HG03342 (cell line): ENCODE data around the gene CHRM2.

Source experiments
- ATAC-seq: cut with Tn5 transposase; IDR thresholded peaks from one replicate; pipeline ENCODE4 v1.9.1; 2021; ENCODE audit warnings: mild to moderate bottlenecking, moderate library complexity; ENCODE audit not compliant: unreplicated experiment

Gene CHRM2

DNA sequence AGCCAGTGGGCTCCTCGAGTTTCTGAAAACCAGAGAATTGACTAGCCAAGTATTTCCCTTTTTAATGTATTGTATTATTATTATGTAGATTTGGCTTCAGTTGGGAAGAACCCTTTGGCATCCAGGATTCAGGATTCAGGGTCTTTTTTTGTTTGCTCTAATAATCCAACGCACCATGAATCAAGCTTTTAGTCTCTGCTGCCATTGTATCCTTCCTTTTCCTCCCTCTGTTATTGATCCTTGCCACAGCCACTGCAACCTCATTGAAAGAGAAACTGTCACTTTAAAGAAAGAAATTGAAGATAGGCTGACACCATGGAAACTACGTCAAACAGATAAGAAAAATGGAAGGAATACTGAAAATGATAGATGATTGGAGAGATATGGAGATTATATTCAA, 150.0 kb downstream of the CHRM2 start:
- ATAC-seq, result no peak

DNA sequence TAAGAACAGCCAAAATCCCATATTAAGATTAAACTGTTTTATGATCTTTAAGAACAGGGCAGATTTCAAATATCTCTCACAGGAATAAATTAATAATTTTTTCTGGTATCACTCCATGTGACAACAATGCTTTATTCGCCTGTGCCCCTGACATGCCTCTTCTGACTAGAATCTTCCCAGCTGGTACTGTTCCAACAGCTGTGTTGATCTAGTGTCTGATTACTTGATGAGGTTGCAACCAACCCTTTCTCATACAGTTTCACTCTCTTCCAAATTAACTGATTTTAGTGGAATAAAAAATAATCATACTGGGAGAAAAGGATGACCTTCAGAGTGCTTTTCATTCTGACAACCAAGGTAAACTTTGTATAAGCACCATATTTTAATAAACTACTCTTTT, 151.9 kb downstream of the CHRM2 start:
- no peak for ATAC-seq

DNA sequence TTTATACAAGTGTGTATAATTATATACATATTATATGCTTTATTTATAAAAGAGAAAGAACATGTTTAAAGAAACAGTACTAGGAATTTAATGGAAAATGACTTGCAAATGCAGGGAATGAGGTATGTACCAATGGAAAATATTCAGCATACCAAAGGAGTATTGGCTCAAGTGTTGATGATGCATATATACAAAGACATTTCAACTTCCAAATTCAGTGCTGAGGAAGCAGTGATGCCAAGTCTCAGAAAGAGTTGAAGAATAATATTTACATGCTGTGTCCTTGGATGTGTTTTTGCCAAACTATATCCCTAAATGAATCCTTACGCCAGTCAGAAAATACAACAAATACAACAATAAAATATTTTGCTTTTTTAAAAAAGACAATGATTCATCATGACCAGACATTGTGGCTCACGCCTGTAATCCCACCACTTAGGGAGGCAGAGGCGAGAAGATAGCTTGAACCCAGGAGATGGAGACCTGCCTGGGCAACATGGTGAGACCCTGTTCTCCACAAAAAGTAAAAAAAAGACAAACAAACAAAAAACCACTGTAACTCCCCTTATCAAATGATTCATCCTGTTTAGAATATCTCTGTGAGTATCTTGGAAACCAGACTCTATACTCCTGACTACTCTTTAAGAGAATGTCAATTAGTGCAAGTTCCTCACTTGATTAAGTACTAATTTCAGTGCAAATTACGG, 157.2 kb downstream of the CHRM2 start:
- ATAC-seq, result no peak

DNA sequence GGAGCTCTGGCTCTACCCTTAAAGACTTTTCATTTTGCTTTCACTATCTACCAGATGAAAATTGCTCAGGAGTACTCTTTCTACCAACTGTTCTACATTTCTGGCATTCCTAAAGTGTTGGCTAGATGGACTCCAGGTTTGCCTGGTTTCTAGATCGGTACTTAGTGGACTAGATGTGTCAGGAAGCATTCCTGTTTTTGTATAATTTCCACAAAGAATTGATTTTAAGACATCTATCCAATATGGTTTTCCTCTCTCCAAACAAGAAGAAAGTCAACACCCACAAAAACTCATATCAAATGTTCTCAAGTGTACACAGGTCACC, 157.7 kb downstream of the CHRM2 start:
- ATAC-seq, result no peak

DNA sequence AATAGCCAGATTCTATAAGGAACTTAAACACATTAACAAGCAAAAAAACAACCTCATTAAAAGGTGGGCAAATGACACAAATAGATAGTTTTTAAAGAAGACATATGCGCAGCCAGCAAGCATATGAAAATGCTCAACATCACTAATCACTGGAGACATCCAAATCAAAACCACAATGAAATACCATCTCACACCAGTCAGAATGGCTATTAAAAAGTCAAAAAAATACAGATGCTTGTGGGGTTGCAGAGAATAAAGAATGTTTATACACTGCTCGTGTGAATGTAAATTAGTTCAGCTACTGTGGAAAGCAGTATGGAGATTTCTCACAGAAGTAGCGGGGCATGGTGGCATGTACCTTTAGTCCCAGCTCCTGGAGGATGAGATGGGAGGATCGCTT, 164.0 kb downstream of the CHRM2 start:
- ATAC-seq, result no peak

DNA sequence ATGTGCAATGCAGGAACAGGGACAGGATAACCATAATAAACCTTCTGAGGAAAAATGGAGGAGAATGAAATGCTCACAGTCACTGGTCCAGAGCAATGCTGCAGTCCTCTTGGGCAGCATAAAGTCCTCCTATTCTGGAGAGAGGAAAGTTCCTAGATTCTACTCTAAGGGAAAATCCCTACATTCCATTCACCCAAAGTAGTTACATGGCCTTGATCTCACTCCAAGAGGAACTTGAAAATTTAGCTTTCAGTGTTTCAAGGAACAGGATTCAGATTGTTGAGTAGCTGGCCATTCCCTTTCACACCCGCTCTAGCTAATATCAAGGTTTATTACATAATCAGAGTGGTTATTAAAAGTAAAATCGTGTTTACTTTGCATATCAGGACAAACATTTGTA, 168.3 kb downstream of the CHRM2 start:
- no peak for ATAC-seq

DNA sequence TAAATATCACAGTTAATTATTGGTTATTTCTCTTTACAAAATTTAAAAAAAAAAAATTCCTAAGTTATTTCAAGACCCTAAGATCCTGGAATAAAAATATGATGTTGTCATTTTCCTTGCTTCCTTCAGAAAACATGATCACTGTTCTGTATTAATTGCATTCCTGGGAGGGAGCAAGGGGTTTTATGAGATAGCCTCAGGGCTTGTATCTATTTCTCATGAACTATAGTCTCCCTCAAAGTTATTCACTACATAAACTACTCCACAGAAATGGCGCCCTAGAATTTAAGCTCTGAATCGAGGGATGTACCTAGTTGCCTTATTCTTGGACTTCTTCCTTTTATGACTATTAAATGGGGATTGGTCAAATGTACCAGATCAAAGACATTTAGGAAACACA, 170.3 kb downstream of the CHRM2 start:
- ATAC-seq, result no peak

DNA sequence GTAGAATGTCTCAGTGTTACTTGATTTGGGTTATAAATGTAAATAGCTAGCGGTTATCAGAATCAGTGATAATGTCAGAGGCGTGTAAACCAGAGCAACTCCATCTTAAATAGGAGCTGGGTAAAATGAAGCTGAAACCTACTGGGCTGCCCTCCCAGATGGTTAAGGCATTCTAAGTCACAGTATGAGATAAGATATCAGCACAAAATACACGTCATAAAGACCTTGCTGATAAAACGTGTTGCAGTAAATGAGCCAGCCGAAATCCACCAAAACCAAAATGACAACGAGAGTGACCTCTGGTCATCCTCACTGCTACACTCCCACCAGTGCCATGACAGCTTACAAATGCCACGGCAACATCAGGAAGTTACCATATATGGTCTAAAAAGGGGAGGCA, 172.3 kb downstream of the CHRM2 start:
- no peak for ATAC-seq

DNA sequence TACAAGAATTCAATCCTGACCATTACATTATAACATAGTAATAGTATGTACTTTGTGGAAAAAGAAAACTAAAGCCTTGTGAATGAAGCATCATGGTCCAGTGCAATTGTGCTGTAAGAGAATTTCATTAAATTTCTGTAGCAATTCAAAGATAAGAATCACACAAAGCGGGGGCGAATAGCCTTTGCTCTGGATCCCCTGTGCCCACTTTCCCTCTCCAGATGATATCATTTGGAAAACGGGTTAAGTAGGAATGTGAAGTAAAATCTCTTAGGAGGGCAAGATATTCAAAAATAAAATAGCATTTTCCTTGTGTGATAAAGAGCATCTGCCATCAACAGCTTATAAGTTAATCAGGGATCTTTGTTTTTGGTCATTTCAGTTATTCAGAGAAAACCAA, 177.1 kb downstream of the CHRM2 start:
- no peak for ATAC-seq

DNA sequence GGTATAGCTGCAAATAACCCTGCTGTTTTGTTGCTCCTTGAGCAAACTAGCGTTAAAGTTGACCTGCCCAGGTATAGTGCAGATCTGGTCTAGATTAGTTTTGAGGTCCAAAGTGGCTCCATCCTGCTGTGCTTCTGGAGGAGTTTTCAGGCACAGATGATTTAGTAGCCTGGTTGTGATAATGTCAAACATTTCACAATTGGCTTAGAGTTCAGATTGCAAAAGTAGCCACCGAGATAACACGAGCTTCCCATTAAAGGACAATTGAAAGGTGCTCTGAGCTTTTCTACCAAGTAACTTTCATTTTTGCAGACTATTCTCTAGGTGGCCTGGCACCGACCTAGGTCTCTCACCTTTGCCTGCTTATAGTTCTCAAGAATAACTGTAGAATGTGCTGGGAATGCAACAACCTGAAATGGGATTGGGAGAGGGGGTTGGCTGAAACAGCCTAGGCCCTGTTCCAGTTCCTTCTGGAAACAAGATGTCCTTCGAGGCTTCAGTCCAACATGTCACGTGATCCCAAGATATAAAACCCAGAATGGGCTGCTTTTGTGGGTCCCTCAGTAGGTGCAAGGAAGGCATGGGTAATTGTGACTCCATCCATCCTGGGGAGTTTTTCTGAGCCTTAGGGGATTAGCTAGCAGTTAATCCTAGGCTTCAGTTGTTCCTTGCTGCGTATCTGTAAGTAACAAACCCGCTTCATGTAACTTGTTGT, 201.0 kb downstream of the CHRM2 start:
- ATAC-seq, result no peak
